ENCODE measurements around the gene TNPO1. TPM values are rescaled to one million over a fixed set of nuclear protein-coding genes. Genes with fewer than 3 reads are reported as not detected.

TNPO1 gene
- total and polyA plus RNA-seq, 2 donors (not counting 1 experiment from before 2014, with no cell fraction given), result 93.7 to 226 TPM

DNA sequence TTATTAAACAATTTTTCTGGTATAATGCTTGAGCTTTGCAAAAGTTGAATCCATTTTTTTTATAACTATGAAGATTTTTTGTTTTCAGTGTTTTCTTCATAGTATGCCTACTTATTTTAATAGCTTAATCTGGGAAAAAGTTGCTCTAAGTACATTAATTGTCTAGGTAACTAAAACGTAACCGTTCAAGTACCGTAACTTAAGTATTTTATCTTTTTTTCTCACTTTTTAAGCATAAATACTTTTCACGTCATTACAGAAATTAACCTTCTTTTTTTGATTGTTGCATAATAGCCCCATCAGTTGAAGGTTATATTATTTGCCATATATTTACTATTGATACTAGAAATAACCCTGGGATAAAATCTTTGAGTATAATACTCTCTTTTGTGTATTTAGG, 15.2 kb downstream of the TNPO1 start:
- TF ChIP-seq, protein P1, sequence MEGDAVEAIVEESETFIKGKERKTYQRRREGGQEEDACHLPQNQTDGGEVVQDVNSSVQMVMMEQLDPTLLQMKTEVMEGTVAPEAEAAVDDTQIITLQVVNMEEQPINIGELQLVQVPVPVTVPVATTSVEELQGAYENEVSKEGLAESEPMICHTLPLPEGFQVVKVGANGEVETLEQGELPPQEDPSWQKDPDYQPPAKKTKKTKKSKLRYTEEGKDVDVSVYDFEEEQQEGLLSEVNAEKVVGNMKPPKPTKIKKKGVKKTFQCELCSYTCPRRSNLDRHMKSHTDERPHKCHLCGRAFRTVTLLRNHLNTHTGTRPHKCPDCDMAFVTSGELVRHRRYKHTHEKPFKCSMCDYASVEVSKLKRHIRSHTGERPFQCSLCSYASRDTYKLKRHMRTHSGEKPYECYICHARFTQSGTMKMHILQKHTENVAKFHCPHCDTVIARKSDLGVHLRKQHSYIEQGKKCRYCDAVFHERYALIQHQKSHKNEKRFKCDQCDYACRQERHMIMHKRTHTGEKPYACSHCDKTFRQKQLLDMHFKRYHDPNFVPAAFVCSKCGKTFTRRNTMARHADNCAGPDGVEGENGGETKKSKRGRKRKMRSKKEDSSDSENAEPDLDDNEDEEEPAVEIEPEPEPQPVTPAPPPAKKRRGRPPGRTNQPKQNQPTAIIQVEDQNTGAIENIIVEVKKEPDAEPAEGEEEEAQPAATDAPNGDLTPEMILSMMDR (conservative IDR thresholded peaks at IDR 0.05 in 1 of 2, IDR thresholded peaks at IDR 0.05 in 1 of 2; ENCODE audit: low read depth in 1 of 2, low read length in 2 of 2), result no peak
- TF ChIP-seq EZH2 (IDR thresholded peaks at IDR 0.05; ENCODE audit: low read length, missing control alignments), result no peak
- H4K20me1 ChIP-seq (ENCODE audit: control insufficient read depth, extremely low read depth, insufficient read depth, low read length), result no peaks in the 10 kb centered on the region

DNA sequence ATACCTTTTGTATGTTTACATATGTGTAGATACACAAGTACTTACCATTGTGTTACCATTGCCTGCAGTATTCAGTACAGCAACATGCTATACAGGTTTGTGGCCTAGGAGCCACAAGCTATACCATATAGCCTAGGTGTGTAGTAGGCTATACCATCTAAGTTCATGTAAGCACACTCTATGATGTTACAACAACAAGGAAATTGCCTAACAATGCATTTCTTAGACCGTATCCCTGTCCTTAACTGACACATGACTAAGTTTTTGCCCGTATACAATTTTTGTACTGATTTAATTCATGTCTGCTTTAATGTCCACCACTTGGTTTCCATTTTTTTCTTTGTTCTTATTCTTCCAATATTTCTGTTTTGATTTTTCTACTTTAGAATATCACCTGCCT, 18.5 kb downstream of the TNPO1 start:
- no peaks in the 10 kb centered on the region for H3K36me3 ChIP-seq (ENCODE audit: control insufficient read depth, insufficient read depth, low read length)
- H3K9me3 ChIP-seq (ENCODE audit: control insufficient read depth, insufficient read depth, low read depth, low read length), result no peaks in the 10 kb centered on the region
- no peaks in the 10 kb centered on the region for H4K20me1 ChIP-seq (ENCODE audit: control insufficient read depth, extremely low read depth, insufficient read depth, low read length)
- H3K79me2 ChIP-seq (ENCODE audit: control insufficient read depth, insufficient read depth, low read length), result peaks cover 44% of the 10 kb centered on the region
- no peak for TF ChIP-seq EZH2 (IDR thresholded peaks at IDR 0.05; ENCODE audit: low read length, missing control alignments)
- TF ChIP-seq, protein P1 (conservative IDR thresholded peaks at IDR 0.05 in 1 of 2, IDR thresholded peaks at IDR 0.05 in 1 of 2; ENCODE audit: low read depth in 1 of 2, low read length in 2 of 2), result no peak
- no peak for DNase-seq (ENCODE audit: low read depth in 2 of 2)
- no peak overlapping the region for H3K4me2 ChIP-seq (ENCODE audit: extremely low read depth, insufficient read depth, low read length)
- H3K4me1 ChIP-seq (ENCODE audit: control insufficient read depth, extremely low read depth, insufficient read depth, low read length), result no peaks in the 10 kb centered on the region
- no peak overlapping the region for H3K27ac ChIP-seq (ENCODE audit: insufficient read depth, low read length)
- H2AFZ ChIP-seq (ENCODE audit: low read length), result no peak overlapping the region
- no peak overlapping the region for H3K9ac ChIP-seq (ENCODE audit: insufficient read depth, low read length)
- H3K27me3 ChIP-seq (ENCODE audit: control insufficient read depth, insufficient read depth, low read length), result no peaks in the 10 kb centered on the region
- H3K4me3 ChIP-seq (replicated peaks in 1 of 4; ENCODE audit: control extremely low read depth in 1 of 4, insufficient read depth in 1 of 4, low read depth in 3 of 4, low read length in 4 of 4), result no peak overlapping the region

More for the DNA sequence above, 15.2 kb downstream of the TNPO1 start:
- no peak overlapping the region for H3K9ac ChIP-seq (ENCODE audit: insufficient read depth, low read length)
- no peaks in the 10 kb centered on the region for H3K36me3 ChIP-seq (ENCODE audit: control insufficient read depth, insufficient read depth, low read length)
- H3K4me1 ChIP-seq (ENCODE audit: control insufficient read depth, extremely low read depth, insufficient read depth, low read length), result no peaks in the 10 kb centered on the region
- H3K79me2 ChIP-seq (ENCODE audit: control insufficient read depth, insufficient read depth, low read length), result peaks cover 48% of the 10 kb centered on the region
- no peaks in the 10 kb centered on the region for H3K9me3 ChIP-seq (ENCODE audit: control insufficient read depth, insufficient read depth, low read depth, low read length)
- no peak overlapping the region for H2AFZ ChIP-seq (ENCODE audit: low read length)
- H3K27ac ChIP-seq (ENCODE audit: insufficient read depth, low read length), result no peak overlapping the region
- no peaks in the 10 kb centered on the region for H3K27me3 ChIP-seq (ENCODE audit: control insufficient read depth, insufficient read depth, low read length)
- H3K4me2 ChIP-seq (ENCODE audit: extremely low read depth, insufficient read depth, low read length), result no peak overlapping the region
- H3K4me3 ChIP-seq (replicated peaks in 1 of 4; ENCODE audit: control extremely low read depth in 1 of 4, insufficient read depth in 1 of 4, low read depth in 3 of 4, low read length in 4 of 4), result no peak overlapping the region
- DNase-seq (ENCODE audit: low read depth in 2 of 2), result no peak

DNA sequence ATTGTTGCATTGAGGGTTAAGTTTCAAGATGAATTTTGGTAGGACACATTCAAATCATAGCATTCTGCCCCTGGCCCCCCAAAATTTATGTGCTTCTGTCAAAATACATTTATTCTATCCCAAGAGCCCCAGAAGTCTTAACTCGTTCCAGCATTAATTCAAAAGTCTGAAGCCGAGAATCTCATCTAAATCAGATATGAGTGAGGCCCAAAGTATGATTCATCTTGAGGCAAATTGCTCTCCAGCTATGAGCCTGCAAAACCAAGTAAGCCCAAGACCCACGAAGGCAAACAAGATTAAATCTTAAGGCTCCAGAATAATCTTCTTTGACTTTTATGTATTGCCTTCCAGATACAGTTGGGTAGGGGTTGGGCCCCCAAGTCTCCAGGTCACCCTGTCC, 19.2 kb downstream of the TNPO1 start:
- no peaks in the 10 kb centered on the region for H3K27me3 ChIP-seq (ENCODE audit: control insufficient read depth, insufficient read depth, low read length)
- H3K9me3 ChIP-seq (ENCODE audit: control insufficient read depth, insufficient read depth, low read depth, low read length), result no peaks in the 10 kb centered on the region
- H2AFZ ChIP-seq (ENCODE audit: low read length), result no peak overlapping the region
- H3K4me1 ChIP-seq (ENCODE audit: control insufficient read depth, extremely low read depth, insufficient read depth, low read length), result no peaks in the 10 kb centered on the region
- no peak overlapping the region for H3K9ac ChIP-seq (ENCODE audit: insufficient read depth, low read length)
- H3K4me2 ChIP-seq (ENCODE audit: extremely low read depth, insufficient read depth, low read length), result no peak overlapping the region
- H4K20me1 ChIP-seq (ENCODE audit: control insufficient read depth, extremely low read depth, insufficient read depth, low read length), result no peaks in the 10 kb centered on the region
- H3K27ac ChIP-seq (ENCODE audit: insufficient read depth, low read length), result no peak overlapping the region
- peak in 1 of 2 donors; percentile 34 for DNase-seq (ENCODE audit: low read depth in 2 of 2)
- H3K4me3 ChIP-seq (replicated peaks in 1 of 4; ENCODE audit: control extremely low read depth in 1 of 4, insufficient read depth in 1 of 4, low read depth in 3 of 4, low read length in 4 of 4), result no peak overlapping the region
- H3K36me3 ChIP-seq (ENCODE audit: control insufficient read depth, insufficient read depth, low read length), result no peaks in the 10 kb centered on the region
- H3K79me2 ChIP-seq (ENCODE audit: control insufficient read depth, insufficient read depth, low read length), result peaks cover 49% of the 10 kb centered on the region
- TF ChIP-seq, protein P1 (conservative IDR thresholded peaks at IDR 0.05 in 1 of 2, IDR thresholded peaks at IDR 0.05 in 1 of 2; ENCODE audit: low read depth in 1 of 2, low read length in 2 of 2), result no peak
- TF ChIP-seq EZH2 (IDR thresholded peaks at IDR 0.05; ENCODE audit: low read length, missing control alignments), result no peak
